ENCODE measurements around the gene DNAH9.

GRCh38 chr17:11921296-11921695 is 323.0 kb downstream of the DNAH9 start:
- TF ChIP-seq CTCF (IDR thresholded peaks at IDR 0.05) (no peak), POLR2A (IDR thresholded peaks at IDR 0.05) (no peak)

All from body of pancreas (tissue), 4 donors.